GM12875 (cell line): Measurements from ENCODE around the gene COMP.
"Not testable (repeated sequence)": the region's sequence is repeated elsewhere in the genome, so short reads cannot be mapped to it uniquely, and the experiment has no call there.

Source experiments
- H3K4me3 ChIP-seq: one replicate; pipeline ENCODE4 v1.5.1; 2011; ENCODE audit warnings: low read depth, low read length, control low read depth
- TF ChIP-seq, protein P1 (sequence below): IDR thresholded peaks from 2 replicates; pipeline ENCODE4 v1.5.1; 2011; ENCODE audit warnings: low read depth, mild to moderate bottlenecking, control low read depth, inconsistent platforms, low read length, moderate library complexity, borderline replicate concordance; ENCODE audit not compliant: insufficient read depth

The COMP gene

DNA sequence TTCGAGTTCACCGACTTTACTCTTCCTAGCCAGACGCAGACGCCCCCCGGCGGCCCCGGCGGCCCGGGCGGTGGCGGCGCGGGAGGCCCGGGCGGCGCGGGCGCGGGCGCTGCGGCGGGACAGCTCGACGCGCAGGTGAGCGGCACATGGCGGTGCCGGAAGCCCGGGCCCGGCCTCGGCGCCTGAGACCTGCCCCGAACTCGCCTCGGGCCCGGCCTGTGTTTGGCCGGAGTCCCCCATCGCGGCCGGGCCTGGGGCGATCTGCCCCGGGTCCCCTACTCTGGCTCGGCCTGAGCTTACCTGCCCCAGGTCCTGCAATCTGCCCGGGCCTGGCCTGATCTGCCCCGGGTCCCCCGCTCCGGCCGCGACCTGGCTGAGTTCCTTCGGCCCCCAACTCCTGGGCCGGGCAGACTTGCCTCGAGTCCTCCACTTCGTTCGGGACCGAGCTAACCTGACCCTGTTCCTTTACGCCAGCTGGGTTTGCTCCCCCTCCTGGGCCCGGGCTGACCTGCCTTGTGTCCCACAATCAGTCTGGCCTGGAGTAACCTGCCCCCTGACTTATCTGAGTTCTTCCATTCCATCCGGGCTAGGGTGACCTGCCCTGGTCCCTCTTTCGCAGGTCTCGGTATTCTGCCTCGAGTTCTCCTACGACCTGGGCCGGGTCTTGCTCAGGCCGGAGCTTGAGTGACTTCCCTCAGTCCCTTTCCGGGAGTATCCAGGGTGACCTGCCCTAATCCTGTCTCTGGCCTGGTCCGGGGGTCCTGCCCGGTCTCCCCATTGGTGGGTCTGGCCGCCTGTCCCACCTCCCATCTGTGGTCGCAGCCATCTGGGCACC is 41.4 kb upstream of the COMP start:
- H3K4me3 ChIP-seq = peak overlapping the region; percentile 88
- TF ChIP-seq, protein P1, sequence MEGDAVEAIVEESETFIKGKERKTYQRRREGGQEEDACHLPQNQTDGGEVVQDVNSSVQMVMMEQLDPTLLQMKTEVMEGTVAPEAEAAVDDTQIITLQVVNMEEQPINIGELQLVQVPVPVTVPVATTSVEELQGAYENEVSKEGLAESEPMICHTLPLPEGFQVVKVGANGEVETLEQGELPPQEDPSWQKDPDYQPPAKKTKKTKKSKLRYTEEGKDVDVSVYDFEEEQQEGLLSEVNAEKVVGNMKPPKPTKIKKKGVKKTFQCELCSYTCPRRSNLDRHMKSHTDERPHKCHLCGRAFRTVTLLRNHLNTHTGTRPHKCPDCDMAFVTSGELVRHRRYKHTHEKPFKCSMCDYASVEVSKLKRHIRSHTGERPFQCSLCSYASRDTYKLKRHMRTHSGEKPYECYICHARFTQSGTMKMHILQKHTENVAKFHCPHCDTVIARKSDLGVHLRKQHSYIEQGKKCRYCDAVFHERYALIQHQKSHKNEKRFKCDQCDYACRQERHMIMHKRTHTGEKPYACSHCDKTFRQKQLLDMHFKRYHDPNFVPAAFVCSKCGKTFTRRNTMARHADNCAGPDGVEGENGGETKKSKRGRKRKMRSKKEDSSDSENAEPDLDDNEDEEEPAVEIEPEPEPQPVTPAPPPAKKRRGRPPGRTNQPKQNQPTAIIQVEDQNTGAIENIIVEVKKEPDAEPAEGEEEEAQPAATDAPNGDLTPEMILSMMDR = peak; percentile 43; the same call in 1 of the 2 replicates

DNA sequence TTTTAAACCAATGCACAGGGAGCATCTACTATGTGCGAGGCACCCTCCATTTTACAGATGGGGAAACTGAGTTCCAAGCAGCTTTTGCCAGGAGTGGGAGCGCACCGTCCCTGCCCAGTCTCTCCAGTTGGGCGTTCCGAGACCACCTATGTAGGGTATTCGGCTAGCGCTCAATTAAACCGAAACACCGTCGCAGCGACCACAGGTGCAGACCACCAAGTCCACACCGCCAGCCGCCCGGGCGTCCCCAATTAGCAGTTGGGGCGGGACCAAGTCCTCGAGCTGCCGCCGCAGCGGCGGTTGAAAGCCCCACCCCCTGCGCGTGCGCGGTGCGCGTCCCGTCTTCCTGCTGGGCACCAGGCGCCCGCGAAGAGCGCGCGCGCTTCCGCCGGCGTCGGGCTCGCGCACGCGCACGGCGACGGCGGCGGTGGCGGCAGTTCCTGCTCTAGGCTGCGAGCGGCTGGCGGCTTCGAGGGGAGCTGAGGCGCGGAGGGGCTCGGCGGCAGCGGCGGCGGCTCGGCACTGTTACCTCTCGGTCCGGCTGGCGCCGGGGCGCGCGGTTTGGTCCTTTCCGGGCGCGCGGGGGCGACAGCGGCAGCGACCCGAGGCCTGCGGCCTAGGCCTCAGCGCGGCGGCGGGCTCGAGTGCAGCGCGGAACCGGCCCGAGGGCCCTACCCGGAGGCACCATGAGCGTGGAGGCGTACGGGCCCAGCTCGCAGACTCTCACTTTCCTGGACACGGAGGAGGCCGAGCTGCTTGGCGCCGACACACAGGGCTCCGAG is 40.6 kb upstream of the COMP start, which contains the start of gene UPF1:
Gene UPF1, plus strand, starts transcription at position 436 of the 782 bp plus-strand sequence. Its CDS starts 251 bp downstream, at position 687.
- peak within 1 kb of the TSS; percentile 88 for H3K4me3 ChIP-seq
- TF ChIP-seq, protein P1 = no peak

DNA sequence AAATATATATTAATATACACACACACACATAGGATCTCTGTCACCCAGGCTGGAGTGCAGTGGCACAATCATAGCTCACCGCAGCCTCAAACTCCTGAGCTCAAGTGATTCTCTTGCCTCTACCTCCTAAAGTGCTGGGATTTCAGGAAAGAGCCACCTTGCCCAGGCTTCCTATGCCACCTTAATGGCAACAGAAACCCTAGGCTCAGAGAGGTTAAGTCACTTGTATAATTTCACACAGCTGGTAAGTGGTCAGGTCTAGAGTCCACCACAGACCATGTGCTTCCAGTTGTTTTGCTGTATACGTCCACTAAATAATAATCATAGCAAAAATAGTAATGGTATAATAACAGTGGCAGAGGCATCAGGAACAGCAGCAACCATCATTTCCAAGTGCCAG is 39.4 kb upstream of the COMP start:
- H3K4me3 ChIP-seq = no peak overlapping the region
- TF ChIP-seq, protein P1 = no peak

DNA sequence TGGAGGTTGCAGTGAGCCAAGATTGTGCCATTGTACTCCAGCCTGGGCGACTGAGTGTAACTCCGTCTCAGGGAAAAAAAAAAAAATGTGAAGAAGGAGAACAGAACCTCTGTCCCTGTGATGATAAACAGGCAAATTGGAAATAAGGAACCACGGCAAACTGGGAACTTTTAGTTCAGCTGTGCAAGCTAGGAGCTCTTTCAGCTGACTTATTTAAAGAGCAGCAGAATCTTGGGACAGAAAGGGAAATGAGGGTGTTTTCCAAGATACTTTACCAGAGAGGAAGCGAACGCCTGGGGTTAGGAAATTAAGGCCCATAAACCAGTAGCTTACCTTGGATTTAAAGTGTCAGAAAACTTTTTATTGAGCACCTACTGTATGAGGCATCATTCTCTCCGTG is 37.7 kb upstream of the COMP start:
- H3K4me3 ChIP-seq = no peak overlapping the region
- TF ChIP-seq, protein P1 = no peak

DNA sequence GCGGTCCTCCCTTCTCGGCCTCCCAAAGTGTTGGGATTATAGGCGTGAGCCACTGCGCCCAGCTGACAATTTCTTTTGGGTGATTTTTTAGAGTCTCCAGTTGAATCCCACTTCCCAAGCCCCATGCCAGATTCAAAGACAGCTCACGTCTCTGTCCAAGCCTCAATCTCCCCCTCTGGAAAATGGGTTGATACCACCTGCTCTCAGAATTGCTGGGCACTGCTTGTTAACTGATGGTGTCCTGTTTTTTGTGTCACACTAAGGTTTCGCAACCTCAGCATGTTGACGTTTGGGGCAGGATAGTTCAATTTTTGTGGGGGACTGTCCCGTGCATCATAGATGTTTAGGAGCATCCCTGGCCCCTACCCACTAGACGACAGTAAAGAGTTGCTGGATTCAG is 26.5 kb upstream of the COMP start:
- no peak overlapping the region for H3K4me3 ChIP-seq
- TF ChIP-seq, protein P1 = no peak

DNA sequence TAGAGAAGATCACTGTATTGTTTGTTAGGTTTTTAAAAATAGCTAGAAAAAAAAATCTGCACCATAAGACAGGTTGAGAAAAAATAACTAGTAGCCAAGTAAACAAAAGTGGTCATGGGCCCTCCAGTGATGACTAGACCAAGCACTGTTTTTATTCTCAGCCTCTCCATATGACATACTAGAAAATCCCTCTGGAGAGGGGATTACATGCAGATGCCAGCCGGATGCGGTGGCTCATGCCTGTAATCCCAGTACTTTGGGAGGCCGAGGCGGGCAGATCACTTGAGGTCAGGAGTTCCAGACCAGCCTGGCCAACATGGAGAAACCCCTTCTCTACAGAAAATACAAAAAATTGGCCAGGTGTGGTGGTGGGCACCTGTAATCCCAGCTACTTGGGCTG is 25.5 kb upstream of the COMP start:
- not testable (repeated sequence) for H3K4me3 ChIP-seq

DNA sequence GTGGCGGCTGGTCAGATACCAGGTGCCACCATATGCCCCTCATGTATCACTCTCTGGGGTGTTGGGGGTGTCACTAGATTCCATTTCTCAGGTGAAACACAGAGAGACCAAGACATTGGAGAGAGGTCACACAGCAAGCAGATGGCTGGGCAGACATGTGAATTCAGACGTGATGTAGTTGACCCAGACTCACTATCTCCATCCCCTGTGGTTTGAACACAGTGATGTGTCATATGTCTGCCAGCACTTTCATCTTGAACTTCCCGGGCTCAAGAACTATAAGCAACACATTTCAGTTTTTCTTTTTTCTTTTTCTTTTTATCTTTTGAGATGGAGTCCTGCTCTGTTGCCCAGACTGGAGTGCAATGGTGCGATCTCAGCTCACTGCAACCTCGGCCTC is 24.6 kb upstream of the COMP start:
- no peak overlapping the region for H3K4me3 ChIP-seq
- TF ChIP-seq, protein P1 = no peak
